ENCODE measurements around the gene SLC4A7.
"Not testable (repeated sequence)": the region's sequence is repeated elsewhere in the genome, so short reads cannot be mapped to it uniquely, and the experiment has no call there.

SLC4A7 gene

GRCh38 chr3:27366062-27366591, 118.1 kb downstream of the SLC4A7 start:
- H3K4me3 ChIP-seq (ENCODE audit: low read depth, low read length): no peak overlapping the region

- H3K4me3 ChIP-seq (ENCODE audit: low read depth, low read length): no peak overlapping the region
Observed at GRCh38 chr3:27360113-27361078, 123.8 kb downstream of the SLC4A7 start.

GRCh38 chr3:27358372-27358771, 125.8 kb downstream of the SLC4A7 start:
- no peak overlapping the region for H3K4me3 ChIP-seq (ENCODE audit: low read depth, low read length)

GRCh38 chr3:27357665-27358258, 126.4 kb downstream of the SLC4A7 start:
- H3K4me3 ChIP-seq (ENCODE audit: low read depth, low read length): no peak overlapping the region

GRCh38 chr3:27356976-27357375, 127.2 kb downstream of the SLC4A7 start:
- H3K4me3 ChIP-seq (ENCODE audit: low read depth, low read length): no peak overlapping the region

- H3K4me3 ChIP-seq (ENCODE audit: low read depth, low read length): no peak overlapping the region
Observed at GRCh38 chr3:27354588-27355203, 129.5 kb downstream of the SLC4A7 start.

GRCh38 chr3:27354161-27354560, 130.0 kb downstream of the SLC4A7 start:
- H3K4me3 ChIP-seq (ENCODE audit: low read depth, low read length): no peak overlapping the region

- no peak overlapping the region for H3K4me3 ChIP-seq (ENCODE audit: low read depth, low read length)
Observed at GRCh38 chr3:27353221-27353620, 131.0 kb downstream of the SLC4A7 start.

- H3K4me3 ChIP-seq (ENCODE audit: low read depth, low read length): no peak overlapping the region
Observed at GRCh38 chr3:27352047-27352446, 132.1 kb downstream of the SLC4A7 start.

GRCh38 chr3:27349832-27350231, 134.4 kb downstream of the SLC4A7 start:
- H3K4me3 ChIP-seq (ENCODE audit: low read depth, low read length): no peak overlapping the region

- no peak overlapping the region for H3K4me3 ChIP-seq (ENCODE audit: low read depth, low read length)
Observed at GRCh38 chr3:27345959-27346865, 138.0 kb downstream of the SLC4A7 start.

GRCh38 chr3:27345493-27345892, 138.7 kb downstream of the SLC4A7 start:
- H3K4me3 ChIP-seq (ENCODE audit: low read depth, low read length): no peak overlapping the region

- H3K4me3 ChIP-seq (ENCODE audit: low read depth, low read length): no peak overlapping the region
Observed at GRCh38 chr3:27345045-27345444, 139.1 kb downstream of the SLC4A7 start.

GRCh38 chr3:27344192-27344591, 140.0 kb downstream of the SLC4A7 start:
- H3K4me3 ChIP-seq (ENCODE audit: low read depth, low read length): no peak overlapping the region

GRCh38 chr3:27342267-27342666, 141.9 kb downstream of the SLC4A7 start:
- no peak overlapping the region for H3K4me3 ChIP-seq (ENCODE audit: low read depth, low read length)

GRCh38 chr3:27340534-27340933, 143.7 kb downstream of the SLC4A7 start:
- no peak overlapping the region for H3K4me3 ChIP-seq (ENCODE audit: low read depth, low read length)

- no peak overlapping the region for H3K4me3 ChIP-seq (ENCODE audit: low read depth, low read length)
Observed at GRCh38 chr3:27335571-27335970, 148.6 kb downstream of the SLC4A7 start.

GRCh38 chr3:27333843-27334242, 150.3 kb downstream of the SLC4A7 start:
- no peak overlapping the region for H3K4me3 ChIP-seq (ENCODE audit: low read depth, low read length)

- not testable (repeated sequence) for H3K4me3 ChIP-seq (ENCODE audit: low read depth, low read length)
Observed at GRCh38 chr3:27328982-27329762, 155.0 kb downstream of the SLC4A7 start.

Data from iPS-11a (cell line).